H1 (cell line): ENCODE measurements around the gene SLC28A2.

Experiments
- CEBPB ChIP-seq: IDR thresholded peaks from 2 replicates; pipeline ENCODE4 v1.6.1; 2012; ENCODE audit warnings: low read depth, low read length
- POLR2AphosphoS5 ChIP-seq: IDR thresholded peaks from 2 replicates; pipeline ENCODE4 v1.6.1; 2011; ENCODE audit warnings: low read depth, low read length
- SAP30 ChIP-seq: fragments of 300-600 bp; sonication (generic); IDR thresholded peaks from 2 replicates; pipeline ENCODE4 v1.7.1; 2012; ENCODE audit warnings: low read length, moderate library complexity, mild to moderate bottlenecking, inconsistent platforms; ENCODE audit not compliant: insufficient read depth, insufficient replicate concordance

DNA sequence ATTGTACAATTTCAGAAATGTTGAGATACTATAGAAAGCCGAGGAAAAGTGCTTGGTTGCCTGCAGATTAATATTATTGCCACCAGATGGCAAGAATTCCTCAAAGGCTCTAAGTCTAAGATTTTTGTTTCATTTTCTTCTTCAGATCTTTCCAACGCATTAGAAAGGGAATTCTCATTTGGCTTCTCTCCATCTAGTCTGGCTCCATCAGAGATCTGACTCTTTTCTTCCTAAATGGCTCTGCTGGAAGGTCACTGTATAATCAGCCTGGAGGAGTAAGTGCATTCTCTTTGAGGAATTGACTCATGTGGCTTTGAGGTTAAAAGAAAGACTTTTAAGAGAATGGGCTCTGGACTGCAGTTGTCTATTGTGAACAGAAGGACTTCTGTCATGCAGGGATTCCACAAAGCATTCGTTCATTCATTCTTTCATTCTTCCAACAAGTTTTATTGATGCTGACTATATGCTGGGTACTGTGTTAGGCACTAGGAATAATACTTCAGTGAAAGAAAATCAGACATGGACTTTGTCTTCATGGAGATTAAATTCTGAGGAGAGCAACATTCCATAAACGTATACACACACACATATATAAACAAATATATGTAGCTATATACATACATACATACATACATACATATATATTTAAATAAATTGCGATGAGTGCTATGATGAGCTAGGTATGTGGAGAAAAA is 55.3 kb downstream of the SLC28A2 start:
- TF ChIP-seq POLR2AphosphoS5: no peak
- no peak for TF ChIP-seq SAP30
- no peak for TF ChIP-seq CEBPB
